ENCODE data around the gene SLC17A7.

SLC17A7 gene

GRCh38 chr19:49407482-49408015 is 33.8 kb downstream of the SLC17A7 start:
- in situ Hi-C loops (cut with MboI; ENCODE audit: low sequenced_read_pairs, unreplicated experiment) = no loop called here
- no peak for DNase-seq (ENCODE audit: low spot score)
- no peak for TF ChIP-seq CTCF (IDR thresholded peaks at IDR 0.05; ENCODE audit: borderline replicate concordance, control extremely low read depth, extremely low read depth, insufficient read depth, missing control alignments)

- no peak for TF ChIP-seq CTCF (IDR thresholded peaks at IDR 0.05; ENCODE audit: borderline replicate concordance, control extremely low read depth, extremely low read depth, insufficient read depth, missing control alignments)
- DNase-seq (ENCODE audit: low spot score) = no peak
- in situ Hi-C loops (cut with MboI; ENCODE audit: low sequenced_read_pairs, unreplicated experiment) = no loop called here
These were observed 34.2 kb downstream of the SLC17A7 start for GRCh38 chr19:49407079-49407478.

GRCh38 chr19:49403404-49404187 is 37.7 kb downstream of the SLC17A7 start:
- no peak for TF ChIP-seq CTCF (IDR thresholded peaks at IDR 0.05; ENCODE audit: borderline replicate concordance, control extremely low read depth, extremely low read depth, insufficient read depth, missing control alignments)
- in situ Hi-C loops (cut with MboI; ENCODE audit: low sequenced_read_pairs, unreplicated experiment) = no loop called here
- DNase-seq (ENCODE audit: low spot score) = no peak

- TF ChIP-seq CTCF (IDR thresholded peaks at IDR 0.05; ENCODE audit: borderline replicate concordance, control extremely low read depth, extremely low read depth, insufficient read depth, missing control alignments) = no peak
- no peak for DNase-seq (ENCODE audit: low spot score)
- in situ Hi-C loops (cut with MboI; ENCODE audit: low sequenced_read_pairs, unreplicated experiment) = no loop called here
These were observed 41.3 kb downstream of the SLC17A7 start for GRCh38 chr19:49400029-49400428.

GRCh38 chr19:49398931-49399330 is 42.4 kb downstream of the SLC17A7 start:
- no peak for DNase-seq (ENCODE audit: low spot score)
- in situ Hi-C loops (cut with MboI; ENCODE audit: low sequenced_read_pairs, unreplicated experiment) = no loop called here
- TF ChIP-seq CTCF (IDR thresholded peaks at IDR 0.05; ENCODE audit: borderline replicate concordance, control extremely low read depth, extremely low read depth, insufficient read depth, missing control alignments) = no peak

GRCh38 chr19:49398001-49398615 is 43.2 kb downstream of the SLC17A7 start:
- in situ Hi-C loops (cut with MboI; ENCODE audit: low sequenced_read_pairs, unreplicated experiment) = no loop called here
- TF ChIP-seq CTCF (IDR thresholded peaks at IDR 0.05; ENCODE audit: borderline replicate concordance, control extremely low read depth, extremely low read depth, insufficient read depth, missing control alignments) = no peak
- no peak for DNase-seq (ENCODE audit: low spot score)

Data from GM13976 (cell line).